ENCODE data around the gene AQP2. TPM values are rescaled to one million over a fixed set of nuclear protein-coding genes. Genes with fewer than 3 reads are reported as not detected.
A peak's percentile ranks its signal among the peaks of the same experiment; 100 is the strongest.

Gene AQP2, protein sequence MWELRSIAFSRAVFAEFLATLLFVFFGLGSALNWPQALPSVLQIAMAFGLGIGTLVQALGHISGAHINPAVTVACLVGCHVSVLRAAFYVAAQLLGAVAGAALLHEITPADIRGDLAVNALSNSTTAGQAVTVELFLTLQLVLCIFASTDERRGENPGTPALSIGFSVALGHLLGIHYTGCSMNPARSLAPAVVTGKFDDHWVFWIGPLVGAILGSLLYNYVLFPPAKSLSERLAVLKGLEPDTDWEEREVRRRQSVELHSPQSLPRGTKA
- total RNA-seq (2014; rRNA removed; shearing (Covaris generic)), result not detected in 2 replicates

DNA sequence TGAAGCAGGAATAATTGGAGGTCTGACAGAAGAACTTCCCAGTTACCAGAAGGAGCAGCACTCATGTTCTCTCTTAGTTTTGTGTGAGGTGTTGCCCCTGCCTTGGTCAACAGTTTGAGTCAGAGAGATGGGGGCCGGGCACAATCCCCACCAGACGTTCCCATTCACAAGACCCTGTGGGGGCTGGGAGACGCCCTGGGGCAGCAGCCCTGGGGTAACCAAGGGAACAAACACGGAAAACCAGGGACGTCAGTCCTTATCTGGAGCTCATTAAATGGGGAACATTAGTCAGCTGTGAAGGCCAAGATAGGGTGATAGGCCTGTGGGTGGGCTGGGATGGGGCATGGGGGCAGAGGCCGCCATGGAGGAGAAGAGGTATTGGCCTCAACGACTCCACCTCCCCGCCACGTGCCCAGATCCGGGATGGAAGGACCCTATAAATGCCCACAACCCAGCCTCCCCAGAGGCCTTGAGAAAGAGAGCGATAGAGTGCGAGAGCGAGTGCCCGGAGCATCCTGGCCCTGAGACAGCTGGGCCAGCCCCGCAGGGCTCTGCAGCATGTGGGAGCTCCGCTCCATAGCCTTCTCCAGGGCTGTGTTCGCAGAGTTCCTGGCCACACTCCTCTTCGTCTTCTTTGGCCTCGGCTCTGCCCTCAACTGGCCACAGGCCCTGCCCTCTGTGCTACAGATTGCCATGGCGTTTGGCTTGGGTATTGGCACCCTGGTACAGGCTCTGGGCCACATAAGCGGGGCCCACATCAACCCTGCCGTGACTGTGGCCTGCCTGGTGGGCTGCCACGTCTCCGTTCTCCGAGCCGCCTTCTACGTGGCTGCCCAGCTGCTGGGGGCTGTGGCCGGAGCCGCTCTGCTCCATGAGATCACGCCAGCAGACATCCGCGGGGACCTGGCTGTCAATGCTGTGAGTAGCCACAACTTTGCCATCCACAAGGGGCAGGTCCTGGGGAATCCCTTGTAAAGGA lies at the start of gene AQP2:
Gene AQP2, plus strand, starts transcription at position 465 of the 979 bp plus-strand sequence. Its CDS starts 94 bp downstream, at position 559.
- DNase-seq (ENCODE audit: low read depth), result no peak

- no peak for DNase-seq (ENCODE audit: low read depth)
Measured at GRCh38 chr12:49901026-49901425, 49.5 kb upstream of the AQP2 start.

DNA sequence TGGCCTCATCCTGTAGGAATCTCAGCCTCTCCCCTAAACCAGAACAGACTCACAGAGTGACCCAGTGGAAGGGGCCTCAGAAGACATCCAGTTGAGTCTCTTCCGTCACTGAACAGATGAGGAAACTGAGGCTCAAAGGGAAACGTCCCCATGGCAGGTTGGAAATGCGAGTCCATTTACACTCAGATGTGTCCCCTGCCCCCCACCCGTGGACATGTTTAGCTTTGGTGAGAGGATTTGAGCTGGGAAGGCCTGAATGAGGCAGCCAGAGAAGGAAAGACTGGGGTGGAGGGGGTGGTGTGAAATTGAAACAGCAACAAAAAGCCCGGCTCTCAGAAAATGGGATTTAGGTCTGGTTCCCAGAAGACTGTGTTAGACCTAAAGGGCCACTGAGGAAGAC lies 48.6 kb upstream of the AQP2 start:
- no peak for DNase-seq (ENCODE audit: low read depth)

DNA sequence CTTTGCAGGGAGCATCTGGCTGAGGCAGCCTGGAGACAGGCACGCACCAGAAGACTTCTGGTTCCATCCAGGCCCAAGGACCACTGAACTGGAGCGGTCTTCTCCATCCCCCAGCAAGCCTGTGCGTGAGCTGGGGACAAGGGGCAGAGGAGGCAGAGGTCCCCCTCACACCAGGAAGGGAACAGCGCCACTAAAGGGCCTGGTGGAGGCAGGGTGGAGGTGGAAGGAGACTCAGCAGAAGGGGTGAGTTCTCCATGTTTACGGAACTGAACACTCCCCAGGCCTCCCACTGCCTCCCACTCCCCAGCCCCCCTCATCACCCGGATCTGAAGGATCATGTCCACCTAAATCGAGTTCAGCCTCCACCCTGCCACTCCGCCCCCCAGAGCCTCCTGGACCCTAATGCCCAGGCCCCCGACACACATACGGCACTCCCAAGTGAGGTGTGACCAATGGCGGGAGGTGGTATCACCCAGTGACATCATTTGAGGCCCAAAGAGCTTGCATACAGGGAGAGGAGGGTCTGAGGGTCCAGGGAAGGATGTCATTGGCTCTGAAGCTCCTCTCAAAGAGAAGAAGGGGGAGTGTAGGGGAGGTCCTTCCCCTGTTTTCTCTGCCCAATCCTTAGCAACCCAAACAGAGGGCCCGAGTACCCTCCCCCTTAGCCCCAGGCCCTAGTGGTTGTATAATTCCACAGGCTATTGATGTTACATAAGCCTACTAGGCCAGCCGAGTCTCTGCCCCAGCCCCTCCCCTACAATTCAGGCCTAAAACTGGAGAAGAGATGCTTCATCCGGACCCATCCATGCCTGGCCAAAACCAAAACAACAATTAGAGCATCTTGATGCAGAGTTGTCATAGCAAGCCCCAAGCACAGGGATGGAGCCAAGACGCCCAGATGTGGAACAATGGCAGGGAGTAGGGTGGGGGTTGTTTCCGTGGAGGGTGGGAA lies 47.9 kb upstream of the AQP2 start:
- DNase-seq (ENCODE audit: low read depth), result no peak

GRCh38 chr12:49903351-49903699 lies 47.2 kb upstream of the AQP2 start:
- DNase-seq (ENCODE audit: low read depth), result no peak

DNA sequence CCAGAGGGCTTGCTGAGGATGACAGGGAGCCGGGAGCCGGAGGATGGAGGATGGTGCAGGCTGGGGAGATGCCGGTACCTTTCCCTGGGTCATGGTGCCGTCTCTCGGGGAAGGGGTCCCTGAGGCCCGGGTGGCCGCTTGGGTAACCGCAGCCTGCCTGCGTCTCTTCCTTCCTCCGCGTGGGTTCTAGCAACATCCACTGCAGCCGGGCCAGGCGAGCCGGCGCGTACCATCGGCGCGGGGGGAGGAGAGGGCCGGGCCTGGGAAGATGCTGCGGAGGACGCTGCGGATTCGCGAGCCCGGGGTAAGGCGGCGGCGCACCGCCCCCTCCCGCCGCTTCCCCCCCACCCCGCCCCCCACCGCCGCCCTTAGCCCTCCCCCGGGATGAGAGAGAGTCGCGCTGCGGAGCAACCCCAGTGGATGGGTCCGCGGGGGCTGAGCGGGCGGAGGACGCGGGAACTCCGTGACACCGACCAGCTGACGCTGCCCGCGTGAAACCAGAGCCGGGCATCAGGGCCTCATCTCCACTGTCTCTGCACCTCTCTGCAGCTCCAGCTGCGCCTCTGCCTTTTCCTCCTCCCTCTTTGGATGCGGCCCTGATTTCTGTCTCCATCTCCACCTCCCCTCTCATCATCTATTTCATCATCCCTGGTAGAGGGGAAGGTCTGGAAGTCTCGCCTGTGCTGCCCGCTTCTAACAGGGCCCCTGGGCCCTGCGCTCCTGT lies 46.7 kb upstream of the AQP2 start, which contains the start of gene FAIM2:
Gene FAIM2, minus strand, starts transcription at position 201 of the 724 bp plus-strand sequence. Its CDS starts 108 bp downstream, at position 93.
- peak; percentile 57 for DNase-seq (ENCODE audit: low read depth)

DNA sequence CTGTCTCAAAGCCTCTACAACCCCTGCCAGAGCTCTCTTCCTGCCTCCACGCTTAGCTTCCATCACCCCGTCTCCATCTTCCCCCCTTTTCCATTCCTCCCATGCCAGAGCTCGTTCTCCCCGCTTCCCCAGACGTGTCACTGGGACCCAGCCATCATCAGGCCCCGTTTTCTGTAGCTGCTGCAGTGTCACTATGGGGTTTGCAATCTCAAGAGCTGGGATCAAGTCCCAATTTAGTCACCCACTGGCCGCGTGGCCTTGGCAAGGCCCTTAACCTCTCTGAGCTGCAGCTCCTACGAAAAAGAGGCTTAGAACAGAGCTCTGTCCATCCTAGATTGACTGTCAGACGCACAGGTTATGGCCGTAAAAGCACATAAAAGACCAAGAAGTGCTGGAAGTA lies 45.9 kb upstream of the AQP2 start:
- DNase-seq (ENCODE audit: low read depth), result no peak

GRCh38 chr12:49905718-49906314 lies 44.7 kb upstream of the AQP2 start:
- no peak for DNase-seq (ENCODE audit: low read depth)

- peak; percentile 11 for DNase-seq (ENCODE audit: low read depth)
Measured at GRCh38 chr12:49907352-49907751, 43.2 kb upstream of the AQP2 start.

DNA sequence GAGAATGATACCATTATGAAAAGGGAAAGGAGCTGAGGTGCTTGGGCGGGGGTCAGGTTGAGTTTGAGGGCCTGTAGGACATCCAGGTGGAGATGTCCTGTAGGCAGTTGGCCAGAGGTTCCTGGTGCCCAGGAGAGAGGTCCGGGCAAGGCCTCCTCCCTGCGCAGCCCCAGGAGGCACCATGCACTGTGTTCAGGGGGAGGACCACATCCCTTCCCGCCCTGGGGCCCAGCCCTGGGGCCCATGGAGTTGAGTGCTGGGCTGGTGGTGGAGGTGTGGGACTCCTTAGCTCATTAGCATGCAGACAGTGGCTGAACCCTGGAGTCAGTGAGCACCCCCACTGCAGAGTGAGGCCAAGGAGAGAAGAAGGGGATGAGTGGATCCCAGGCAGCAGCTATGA lies 41.2 kb upstream of the AQP2 start:
- no peak for DNase-seq (ENCODE audit: low read depth)

DNA sequence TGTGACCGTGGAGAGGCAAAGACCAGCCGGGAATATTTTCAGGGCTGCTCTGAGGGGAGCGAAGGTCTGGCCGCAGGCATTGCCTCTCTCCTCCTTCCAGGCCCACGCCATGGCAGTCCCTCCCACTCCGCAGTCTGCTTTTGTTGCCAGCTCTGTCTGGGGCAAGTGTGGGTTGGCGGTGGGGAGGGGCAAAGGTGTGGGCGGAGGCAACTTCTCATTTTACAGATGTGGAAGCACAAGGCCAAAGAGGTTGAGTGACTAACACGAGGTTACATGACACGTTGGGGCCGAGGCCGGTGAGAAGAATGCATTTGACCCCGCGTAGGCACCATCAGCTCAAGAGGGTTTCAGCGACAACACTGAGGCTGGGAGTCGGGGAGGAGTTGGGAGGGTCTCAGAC lies 40.7 kb upstream of the AQP2 start:
- no peak for DNase-seq (ENCODE audit: low read depth)

GRCh38 chr12:49910331-49911212 lies 40.0 kb upstream of the AQP2 start:
- no peak for DNase-seq (ENCODE audit: low read depth)

- no peak for DNase-seq (ENCODE audit: low read depth)
Measured at GRCh38 chr12:49911213-49911605, 39.3 kb upstream of the AQP2 start.

- no peak for DNase-seq (ENCODE audit: low read depth)
Measured at GRCh38 chr12:49912345-49913255, 37.9 kb upstream of the AQP2 start.

GRCh38 chr12:49916129-49916919 lies 34.2 kb upstream of the AQP2 start:
- no peak for DNase-seq (ENCODE audit: low read depth)

DNA sequence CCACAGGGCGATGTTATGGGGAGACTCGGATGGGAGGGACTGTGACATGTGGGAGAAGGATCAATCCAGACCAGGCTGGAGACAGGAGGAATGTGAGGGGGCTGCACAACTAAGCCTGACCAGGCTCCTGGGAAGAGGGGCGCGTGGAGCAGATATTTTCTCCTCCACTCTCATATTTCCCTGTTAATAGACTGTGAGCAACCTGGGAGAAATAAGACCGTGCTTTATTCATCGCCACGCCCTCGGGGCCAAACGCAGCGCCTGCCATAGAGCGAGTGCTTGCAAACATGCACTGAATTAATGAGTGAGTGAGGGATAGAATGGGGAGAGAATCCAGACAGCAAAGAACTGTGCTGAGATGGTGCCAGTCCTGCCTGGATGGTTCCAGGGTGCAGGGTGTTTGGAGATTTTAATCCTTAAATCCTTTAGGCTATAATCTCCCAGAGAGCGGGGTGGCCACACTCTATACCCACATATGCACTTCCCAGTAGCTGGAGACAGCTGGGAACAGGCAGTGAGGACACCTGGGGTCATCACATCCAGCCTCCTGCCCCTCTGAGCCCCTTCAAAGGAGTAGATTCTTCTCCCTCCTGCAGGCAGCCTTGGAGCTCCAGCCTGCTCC lies 33.3 kb upstream of the AQP2 start:
- DNase-seq (ENCODE audit: low read depth), result no peak

- no peak for DNase-seq (ENCODE audit: low read depth)
Measured at GRCh38 chr12:49917788-49918173, 32.8 kb upstream of the AQP2 start.

All from RPMI7951 (cell line).